HG02588 (cell line): ENCODE measurements around the gene NSMF.
"Not testable (repeated sequence)": the region's sequence is repeated elsewhere in the genome, so short reads cannot be mapped to it uniquely, and the experiment has no call there.

ENCODE experiments used
- ATAC-seq: cut with Tn5 transposase; IDR thresholded peaks from one replicate; pipeline ENCODE4 v1.9.1; 2021; ENCODE audit warnings: mild to moderate bottlenecking, moderate library complexity; ENCODE audit not compliant: unreplicated experiment

Gene NSMF

DNA sequence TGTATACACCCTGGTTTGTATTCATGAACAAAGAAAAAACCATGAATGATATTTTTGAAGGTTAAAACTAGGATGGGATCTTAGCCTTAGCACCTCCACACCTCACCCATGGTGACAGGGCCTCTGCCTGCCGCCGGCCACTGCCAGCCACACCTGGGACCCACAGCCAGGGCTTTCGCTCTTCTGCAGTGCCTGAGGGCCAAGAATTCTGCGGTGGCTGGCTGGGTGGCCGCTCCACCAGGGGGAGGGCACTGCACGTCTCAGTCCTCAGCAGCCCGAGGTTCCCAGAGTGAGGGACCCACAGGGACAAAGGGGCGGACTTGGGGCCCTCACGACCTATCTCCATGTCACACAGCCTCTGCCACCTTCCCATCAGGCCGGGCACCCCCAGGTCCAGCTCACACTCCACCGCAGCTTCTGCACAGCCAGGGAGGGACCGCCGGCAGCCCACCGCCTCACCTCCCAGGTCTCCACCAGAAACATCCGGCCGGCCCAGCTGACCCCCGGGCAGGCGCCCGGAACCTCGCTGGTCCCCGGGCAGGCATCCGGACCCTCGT lies 43.0 kb downstream of the NSMF start:
- no peak for ATAC-seq

DNA sequence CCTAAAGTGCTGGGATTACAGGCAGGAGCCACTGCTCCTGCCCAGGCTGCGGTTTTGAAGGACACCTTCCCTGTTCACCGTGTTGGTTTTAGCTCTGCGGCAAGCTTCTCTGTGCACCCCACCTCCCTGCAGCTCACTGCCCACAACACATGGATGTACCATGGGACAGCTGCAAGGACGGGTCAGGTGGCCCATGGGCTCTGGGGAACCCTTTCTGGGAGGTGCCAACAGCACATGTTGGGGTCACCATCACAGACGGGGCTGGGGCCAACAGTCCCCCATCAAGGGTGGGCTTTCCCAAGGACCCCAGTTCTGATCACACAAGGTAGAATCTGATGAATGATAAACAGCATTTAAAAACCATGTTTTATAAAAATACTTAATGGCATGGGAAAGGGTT lies 43.7 kb downstream of the NSMF start:
- ATAC-seq = no peak

DNA sequence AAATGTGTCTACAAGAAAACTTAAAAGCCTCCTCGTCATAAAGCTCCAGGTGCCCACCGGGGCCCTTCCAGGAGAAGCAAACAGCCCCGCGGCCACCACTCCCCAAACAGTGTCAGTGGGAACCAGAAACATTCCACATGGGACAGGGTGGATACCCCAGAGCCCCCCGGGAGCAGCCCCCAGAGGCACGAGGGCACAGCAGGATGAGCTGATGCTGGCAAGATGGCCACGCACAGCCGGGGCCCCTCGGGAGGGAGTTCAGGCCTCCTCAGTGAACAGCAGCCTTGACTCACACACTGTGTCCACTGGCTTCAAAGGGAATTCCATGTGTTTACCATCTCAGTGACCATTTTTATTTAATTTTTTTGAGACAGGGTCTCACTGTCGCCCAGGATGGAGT lies 46.7 kb downstream of the NSMF start:
- no peak for ATAC-seq

- ATAC-seq = no peak
Observed at GRCh38 chr9:137411645-137412380, 47.3 kb downstream of the NSMF start.

GRCh38 chr9:137411260-137411644 lies 47.9 kb downstream of the NSMF start:
- no peak for ATAC-seq

DNA sequence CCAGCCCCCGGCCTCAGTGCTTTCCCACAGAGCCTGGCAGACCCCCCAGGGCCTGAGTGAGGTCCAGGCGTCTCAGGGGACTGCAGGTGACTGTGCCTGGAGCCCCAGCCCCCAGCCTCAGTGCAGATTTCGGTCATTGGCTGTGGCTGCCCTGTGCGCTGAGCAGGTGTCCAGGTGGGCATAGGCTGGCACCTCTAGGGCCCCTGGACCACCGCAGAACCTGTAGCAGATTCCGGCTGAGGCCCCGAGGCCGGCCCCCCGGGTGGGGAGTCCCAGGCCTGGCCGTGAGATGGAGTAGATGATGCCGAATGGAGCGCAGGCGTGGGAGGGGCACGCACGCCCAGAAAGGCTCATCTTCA lies 48.3 kb downstream of the NSMF start:
- no peak for ATAC-seq

DNA sequence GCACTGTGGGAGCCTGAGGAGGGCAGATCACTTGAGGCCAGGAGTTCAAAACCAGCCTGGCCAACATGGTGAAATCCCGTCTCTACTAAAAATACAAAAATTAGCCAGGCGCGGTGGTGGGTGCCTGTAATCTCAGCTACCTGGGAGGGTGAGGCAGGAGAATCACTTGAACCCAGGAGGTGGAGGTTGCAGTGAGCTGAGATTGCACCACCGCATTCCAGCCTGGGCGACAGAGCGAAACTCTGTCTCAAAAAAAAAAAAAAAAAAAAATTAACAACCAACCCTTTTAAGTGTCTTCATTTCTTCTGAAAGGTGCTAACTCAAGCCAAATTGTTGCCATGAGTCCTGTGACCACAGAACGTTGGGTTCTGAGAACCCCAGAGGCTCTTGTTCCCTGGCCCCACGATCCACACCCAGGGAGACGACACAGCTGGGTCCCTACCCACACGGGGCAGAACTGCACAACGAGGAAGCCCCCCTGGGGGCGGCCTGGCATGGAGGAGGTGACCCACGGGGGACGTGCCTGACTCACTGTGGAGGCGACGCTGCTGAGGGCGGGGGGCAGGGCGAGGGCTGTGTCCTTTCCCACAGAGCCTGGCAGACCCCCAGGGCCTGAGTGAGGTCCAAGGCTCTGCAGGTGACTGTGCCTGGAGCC lies 48.8 kb downstream of the NSMF start:
- ATAC-seq = not testable (repeated sequence)

DNA sequence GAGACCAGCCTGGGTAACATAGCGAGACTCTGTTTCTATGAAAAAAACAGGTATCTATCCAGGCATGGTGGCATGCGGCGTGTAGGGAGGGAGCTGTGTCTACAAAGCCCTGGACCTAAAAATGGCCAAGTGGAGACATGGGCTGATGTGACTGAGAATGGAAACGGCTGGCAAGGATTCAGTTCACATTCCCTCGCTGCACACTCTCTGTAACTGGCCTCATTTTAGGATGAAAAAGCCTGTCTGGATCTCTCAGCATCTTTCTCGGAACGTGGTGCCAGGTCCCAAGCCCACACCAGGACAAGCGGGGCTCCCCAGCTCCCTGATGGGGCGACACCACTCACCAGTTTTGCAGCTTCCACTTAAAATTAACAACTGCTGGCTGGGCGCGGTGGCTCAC lies 49.6 kb downstream of the NSMF start:
- no peak for ATAC-seq

- ATAC-seq = no peak
Observed at GRCh38 chr9:137408651-137409405, 50.3 kb downstream of the NSMF start.

DNA sequence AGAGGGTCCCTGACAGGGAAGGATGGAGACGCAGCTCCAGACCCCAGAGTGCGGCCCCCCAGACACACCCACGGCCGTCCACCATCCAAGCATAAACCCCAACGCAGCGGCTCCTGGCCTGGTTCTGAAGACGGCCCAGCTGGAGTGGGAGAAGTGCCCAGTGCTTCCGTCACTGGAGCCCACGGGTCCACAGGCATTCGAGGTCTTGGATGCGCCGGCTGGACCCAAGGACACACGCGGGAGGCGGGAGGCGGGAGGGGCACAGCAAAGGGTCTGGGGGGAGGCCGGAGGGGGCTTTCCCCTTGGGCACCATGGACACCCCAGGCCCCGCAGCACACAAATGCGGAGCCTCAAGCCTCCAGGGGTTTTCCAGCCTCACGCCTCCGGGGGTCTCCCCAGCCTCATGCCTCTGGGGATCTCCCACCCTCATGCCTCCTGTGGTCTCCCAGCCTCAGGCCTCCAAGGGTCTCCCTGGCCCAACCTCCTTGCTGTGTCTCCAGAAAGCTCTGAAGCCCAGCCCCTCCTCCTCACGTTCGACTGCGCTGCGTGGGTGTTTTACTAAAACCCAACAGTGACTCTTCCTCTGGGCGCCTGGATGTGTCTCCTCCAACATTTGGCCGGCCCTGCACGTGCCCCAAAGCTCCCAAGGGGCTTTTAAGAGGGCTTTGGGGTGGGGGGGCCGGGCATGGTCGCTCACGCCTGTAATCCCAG lies 51.4 kb downstream of the NSMF start:
- ATAC-seq = no peak

DNA sequence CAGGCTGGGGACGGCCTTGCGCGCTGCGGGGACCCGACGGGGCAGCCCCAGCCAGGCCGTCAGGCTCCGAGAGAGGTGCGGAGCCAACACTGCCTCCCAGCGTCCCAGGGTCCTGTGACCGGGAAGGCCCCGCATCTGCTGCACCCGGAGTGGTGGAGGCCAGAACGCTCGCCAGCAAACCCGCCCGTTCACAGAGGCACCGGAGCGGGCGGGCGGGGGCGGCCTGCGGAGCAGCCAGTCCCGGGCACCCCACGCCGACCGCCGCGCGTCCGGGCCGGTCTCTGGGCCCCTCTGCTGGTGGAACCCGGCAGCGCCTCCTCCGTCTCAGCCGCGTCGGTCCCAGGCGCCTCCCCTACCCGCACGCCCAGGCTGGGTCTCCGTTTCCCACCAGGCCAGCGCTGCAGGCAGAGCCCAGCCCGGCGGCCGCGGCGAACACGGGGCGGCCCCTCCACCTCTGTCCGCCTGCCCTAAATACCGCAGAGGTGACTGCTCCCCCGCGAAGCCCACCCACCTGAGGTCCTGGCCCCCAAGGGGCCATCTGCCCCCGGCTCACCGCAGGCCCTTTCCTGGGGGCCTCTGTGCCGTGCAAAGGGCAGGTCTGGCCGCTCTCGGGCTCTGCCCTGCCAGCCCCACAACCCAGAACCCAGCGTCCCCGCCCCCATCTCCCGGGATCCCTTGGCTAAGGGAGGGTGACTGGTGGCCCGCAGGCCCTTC lies 52.1 kb downstream of the NSMF start:
- no peak for ATAC-seq

DNA sequence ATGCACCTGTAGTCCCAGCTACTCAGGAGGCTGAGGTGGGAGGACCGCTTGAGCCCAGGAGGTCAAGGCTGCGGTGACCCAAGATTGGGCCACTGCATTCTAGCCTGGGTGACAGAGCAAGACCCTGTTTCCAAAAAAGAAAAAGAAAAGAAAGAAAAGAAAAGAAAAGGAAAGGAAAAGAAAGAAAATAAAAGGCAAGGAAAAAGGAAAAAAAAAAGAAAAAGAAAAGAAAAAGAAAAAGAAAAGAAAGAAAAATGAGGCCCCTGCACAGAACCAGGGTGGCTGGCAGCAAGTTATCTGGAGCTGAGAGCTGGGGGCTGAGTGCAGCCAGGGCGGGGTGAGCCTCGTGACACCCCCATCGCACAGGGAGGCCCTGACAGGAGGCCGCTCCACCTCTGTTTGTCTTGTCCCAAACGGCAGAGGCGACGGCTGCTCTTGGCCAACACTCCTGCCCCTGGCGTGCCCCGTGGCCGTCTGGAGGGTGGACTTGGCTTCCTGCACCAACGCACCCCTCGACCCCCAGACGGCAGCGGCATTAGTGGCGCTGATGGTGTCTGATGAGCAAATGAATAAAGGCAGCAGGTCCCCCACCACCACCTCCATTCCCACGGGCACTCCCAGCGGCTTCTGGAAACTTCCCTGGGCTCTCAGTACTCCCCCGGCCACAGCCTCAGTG lies 52.9 kb downstream of the NSMF start:
- ATAC-seq = no peak

- ATAC-seq = no peak
Observed at GRCh38 chr9:137405677-137406081, 53.5 kb downstream of the NSMF start.

GRCh38 chr9:137404961-137405567 lies 54.1 kb downstream of the NSMF start:
- ATAC-seq = no peak

DNA sequence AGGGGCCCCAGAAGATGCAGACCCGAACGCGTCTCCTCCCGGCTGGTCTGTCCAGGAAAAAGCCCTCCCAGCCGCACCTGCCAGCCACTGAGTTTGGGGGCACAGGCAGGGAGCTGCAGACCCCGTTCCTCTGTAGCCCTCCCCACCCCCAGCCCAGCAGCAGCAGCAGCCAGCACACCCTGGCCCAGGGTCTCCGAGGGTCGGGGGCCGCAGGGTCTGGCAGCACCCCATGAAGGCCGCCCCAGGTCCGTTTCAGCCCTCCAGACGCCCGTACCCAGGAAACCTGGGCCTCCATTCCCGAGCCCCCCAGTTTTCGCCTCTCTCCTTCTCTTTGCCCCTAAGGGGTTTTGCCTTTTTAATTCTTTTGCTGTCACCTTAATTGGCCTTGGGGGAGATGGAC lies 55.9 kb downstream of the NSMF start:
- ATAC-seq = no peak

GRCh38 chr9:137402746-137403145 lies 56.4 kb downstream of the NSMF start:
- ATAC-seq = no peak

GRCh38 chr9:137398561-137399468 lies 60.3 kb downstream of the NSMF start:
- no peak for ATAC-seq

- ATAC-seq = no peak
Observed at GRCh38 chr9:137397675-137398423, 61.3 kb downstream of the NSMF start.
